ENCODE results near the gene NACC1.

GRCh38 chr19:13103581-13104359 lies 14.3 kb upstream of the NACC1 start:
- TF ChIP-seq CTCF (conservative IDR thresholded peaks at IDR 0.05; ENCODE audit: low read depth in 2 of 2): no peak
- no peak for TF ChIP-seq EZH2 (IDR thresholded peaks at IDR 0.05; ENCODE audit: low read depth, unreplicated experiment)
- no peak for TF ChIP-seq ZNF114 (CRISPR knock-in tag; IDR thresholded peaks at IDR 0.05)
- no peak for TF ChIP-seq POLR2AphosphoS5 (IDR thresholded peaks at IDR 0.05; ENCODE audit: low read depth)
- no peak for TF ChIP-seq EZH2phosphoT487 (IDR thresholded peaks at IDR 0.05; ENCODE audit: unreplicated experiment)

Data from GM23338 (cell line).